Measurements from ENCODE around the gene SPATA18.

The SPATA18 gene

GRCh38 chr4:52105276-52105675 is 54.2 kb downstream of the SPATA18 start:
- Histone ChIP-seq H3K36me3 (ENCODE audit: insufficient read depth) (no peaks in the 10 kb centered on the region), H4K20me1 (ENCODE audit: insufficient read depth) (no peaks in the 10 kb centered on the region), H3K4me2 (no peak overlapping the region), H2AFZ (ENCODE audit: low read depth) (no peak overlapping the region), H3K79me2 (ENCODE audit: insufficient read depth, low read depth) (no peaks in the 10 kb centered on the region), H3K4me3 (IDR thresholded peaks at IDR 0.05; ENCODE audit: insufficient read depth, low read depth, low read length) (no peak overlapping the region), H3K9ac (no peak overlapping the region), H3K27me3 (ENCODE audit: insufficient read depth, low read depth) (no peaks in the 10 kb centered on the region), H3K4me1 (ENCODE audit: low read depth, poor library complexity, severe bottlenecking) (peaks cover 2% of the 10 kb centered on the region), H3K27ac (no peak overlapping the region)
- TF ChIP-seq CTCF (conservative IDR thresholded peaks at IDR 0.05; ENCODE audit: low read depth, low read length), result no peak

- Histone ChIP-seq H3K4me2 (no peak overlapping the region), H3K79me2 (ENCODE audit: insufficient read depth, low read depth) (no peaks in the 10 kb centered on the region), H3K27ac (no peak overlapping the region), H3K36me3 (ENCODE audit: insufficient read depth) (no peaks in the 10 kb centered on the region), H3K27me3 (ENCODE audit: insufficient read depth, low read depth) (no peaks in the 10 kb centered on the region), H3K4me1 (ENCODE audit: low read depth, poor library complexity, severe bottlenecking) (no peaks in the 10 kb centered on the region), H2AFZ (ENCODE audit: low read depth) (no peak overlapping the region), H3K9ac (no peak overlapping the region), H3K4me3 (IDR thresholded peaks at IDR 0.05; ENCODE audit: insufficient read depth, low read depth, low read length) (no peak overlapping the region), H4K20me1 (ENCODE audit: insufficient read depth) (no peaks in the 10 kb centered on the region)
- no peak for TF ChIP-seq CTCF (conservative IDR thresholded peaks at IDR 0.05; ENCODE audit: low read depth, low read length)
These were observed 55.1 kb downstream of the SPATA18 start for GRCh38 chr4:52106191-52106590.

GRCh38 chr4:52106660-52107059 is 55.6 kb downstream of the SPATA18 start:
- no peak overlapping the region for H3K9ac ChIP-seq
- H3K27ac ChIP-seq, result no peak overlapping the region

GRCh38 chr4:52107336-52107735 is 56.2 kb downstream of the SPATA18 start:
- Histone ChIP-seq H2AFZ (ENCODE audit: low read depth) (no peak overlapping the region), H3K4me3 (IDR thresholded peaks at IDR 0.05; ENCODE audit: insufficient read depth, low read depth, low read length) (no peak overlapping the region), H4K20me1 (ENCODE audit: insufficient read depth) (no peaks in the 10 kb centered on the region), H3K79me2 (ENCODE audit: insufficient read depth, low read depth) (no peaks in the 10 kb centered on the region), H3K9ac (no peak overlapping the region), H3K27me3 (ENCODE audit: insufficient read depth, low read depth) (no peaks in the 10 kb centered on the region), H3K36me3 (ENCODE audit: insufficient read depth) (no peaks in the 10 kb centered on the region), H3K4me2 (no peak overlapping the region), H3K27ac (no peak overlapping the region), H3K4me1 (ENCODE audit: low read depth, poor library complexity, severe bottlenecking) (no peaks in the 10 kb centered on the region)
- TF ChIP-seq CTCF (conservative IDR thresholded peaks at IDR 0.05; ENCODE audit: low read depth, low read length), result no peak

More at GRCh38 chr4:52106660-52107059, 55.6 kb downstream of the SPATA18 start:
- Histone ChIP-seq H3K36me3 (ENCODE audit: insufficient read depth) (no peaks in the 10 kb centered on the region), H3K4me1 (ENCODE audit: low read depth, poor library complexity, severe bottlenecking) (no peaks in the 10 kb centered on the region), H3K27me3 (ENCODE audit: insufficient read depth, low read depth) (no peaks in the 10 kb centered on the region), H4K20me1 (ENCODE audit: insufficient read depth) (no peaks in the 10 kb centered on the region), H3K79me2 (ENCODE audit: insufficient read depth, low read depth) (no peaks in the 10 kb centered on the region), H3K4me2 (no peak overlapping the region), H2AFZ (ENCODE audit: low read depth) (no peak overlapping the region), H3K4me3 (IDR thresholded peaks at IDR 0.05; ENCODE audit: insufficient read depth, low read depth, low read length) (no peak overlapping the region)
- TF ChIP-seq CTCF (conservative IDR thresholded peaks at IDR 0.05; ENCODE audit: low read depth, low read length), result no peak

Data from KMS-11 (cell line).